Gastrocnemius medialis (tissue), 4 donors: Measurements from ENCODE around the gene TIMM8B. TPM values are rescaled to one million over a fixed set of nuclear protein-coding genes. Genes with fewer than 3 reads are reported as not detected.

Source experiments
- ATAC-seq, 2 donors: fragments of 150-250 bp; one replicate each; pipeline ENCODE4 v1.9.1; 2016
- DNase-seq, 2 donors: peaks; one replicate each; pipeline ENCODE4 v3.0.0-alpha.2; 2019
- H3K27ac ChIP-seq, 4 donors: fragments of 200-600 bp; sonication (generic); 1 replicate in 1 of 4; 2 replicates in 3 of 4; pipeline ENCODE4 v1.5.1; 2016 to 2018; ENCODE audit warnings: mild to moderate bottlenecking in 2 of 4, moderate library complexity in 1 of 4
- H3K27me3 ChIP-seq, 3 donors: fragments of 200-600 bp; sonication (generic) in 2 of 3; 1 replicate in 1 of 3; 2 replicates in 2 of 3; pipeline versions ENCODE4 v1.5.1 to v1.6.0; 2016 to 2019; ENCODE audit warnings: mild to moderate bottlenecking in 1 of 3, moderate library complexity in 1 of 3
- H3K36me3 ChIP-seq, 2 donors: fragments of 200-600 bp; sonication (generic) in 1 of 2; one replicate each; pipeline ENCODE4 v1.5.1; 2017 to 2018
- H3K4me1 ChIP-seq, 2 donors: fragments of 200-600 bp; sonication (generic) in 1 of 2; one replicate each; pipeline ENCODE4 v1.5.1; 2016 to 2017; ENCODE audit warnings: mild to moderate bottlenecking in 2 of 2
- H3K4me3 ChIP-seq, 4 donors: fragments of 200-600 bp; sonication (generic) in 3 of 4; 1 replicate in 1 of 4; 2 replicates in 3 of 4; pipeline ENCODE4 v1.5.1; 2016 to 2019; ENCODE audit warnings: mild to moderate bottlenecking in 2 of 4
- H3K9me3 ChIP-seq, 3 donors: fragments of 200-600 bp; sonication (generic) in 2 of 3; 1 replicate in 1 of 3; 2 replicates in 2 of 3; pipeline ENCODE4 v1.5.1; 2016 to 2019
- CTCF ChIP-seq, 5 experiments: fragments of 450-650 bp in 3 of 5; fragments of 200-600 bp in 2 of 5; sonication (generic) in 2 of 5; IDR thresholded peaks in 4 of 5; conservative IDR thresholded peaks in 1 of 5; 1 replicate in 4 of 5; 2 replicates in 1 of 5; pipeline ENCODE4 v1.5.1; 2016 to 2019; ENCODE audit warnings: antibody characterized with exemption in 5 of 5, mild to moderate bottlenecking in 3 of 5, moderate library complexity in 3 of 5
- POLR2A ChIP-seq, 2 donors: fragments of 450-650 bp; IDR thresholded peaks; one replicate each; pipeline ENCODE4 v1.6.1; 2017; ENCODE audit warnings: antibody characterized with exemption in 2 of 2, mild to moderate bottlenecking in 2 of 2, moderate library complexity in 2 of 2
- in situ Hi-C, 4 donors: fragments of 200-750 bp; cut with MboI; loops; one replicate each; pipeline versions ENCODE4 v1.15.0 to v1.8.0; 2017; ENCODE audit warnings: low sequenced_read_pairs in 4 of 4
- intact Hi-C: fragments of 100-400 bp; cut with DNase I; formaldehyde crosslinking; loops from one replicate; pipeline ENCODE4 v1.15.1; 2023; ENCODE audit warnings: low total_unique reads
- total RNA-seq, 4 donors: library from RNA; depleted of rRNA; stranded (reverse); fragments of >200 nt; gene quantifications; one replicate each; pipeline versions ENCODE4 v1.1.0 to v1.2.3, GENCODE V29; 2016

The TIMM8B gene
- 10 to 100 TPM; 60.3 to 93.2 (median 69.4) TPM for total RNA-seq

- TF ChIP-seq POLR2A (IDR thresholded peaks at IDR 0.05) = peak; percentile 86 to 92
- peak in 4 of 5 experiments; percentile 19 to 39 (median 33) for TF ChIP-seq CTCF (IDR thresholded peaks at IDR 0.05 in 4 of 5, conservative IDR thresholded peaks at IDR 0.05 in 1 of 5)
- in situ Hi-C loops = loop anchor here in 1 of 4 donors (10.0 kb wide), 1 partner anchor 212 kb away; the partner anchor contains the start of genes ALG9, CFAP68 and FDXACB1
- peak within 1 kb of the TSS; percentile 82 to 99 (median 90) for H3K4me3 ChIP-seq
Measured at GRCh38 chr11:112086422-112087191, at the start of gene TIMM8B, which contains the start of gene SDHD. Gene TIMM8B, minus strand, starts transcription at chr11:112086756. Its CDS starts 33 bp downstream, at chr11:112086723. Gene SDHD, plus strand, starts transcription at chr11:112086873. Its CDS starts 35 bp downstream, at chr11:112086908.

DNA sequence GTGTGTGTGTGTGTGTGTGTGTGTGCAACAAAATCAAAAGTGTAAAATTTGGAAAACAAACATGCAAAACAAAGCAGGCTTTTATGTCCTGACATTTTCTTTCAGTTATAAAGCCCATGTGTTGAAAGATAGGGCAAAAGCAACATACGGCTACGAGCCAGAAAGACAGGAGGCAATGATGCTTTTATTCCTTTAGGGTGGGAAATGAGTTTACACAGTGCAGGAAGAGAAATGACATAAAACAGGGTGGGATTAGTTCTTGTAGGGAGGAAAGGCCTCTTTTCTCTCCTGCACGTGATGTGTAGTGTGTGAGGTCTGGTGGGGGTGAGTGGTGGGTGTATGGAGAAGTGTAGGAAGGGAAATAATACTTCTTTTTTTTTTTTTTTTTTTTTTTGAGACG, 47.9 kb upstream of the TIMM8B start:
- TF ChIP-seq POLR2A (IDR thresholded peaks at IDR 0.05) (no peak), CTCF (IDR thresholded peaks at IDR 0.05 in 4 of 5, conservative IDR thresholded peaks at IDR 0.05 in 1 of 5) (no peak)
- Histone ChIP-seq H3K4me3 (no peak overlapping the region), H3K4me1 (peaks cover 0 to 14% of the 10 kb centered on the region in 2 donors), H3K9me3 (no peaks in the 10 kb centered on the region), H3K27ac (no peak overlapping the region), H3K27me3 (no peaks in the 10 kb centered on the region), H3K36me3 (no peaks in the 10 kb centered on the region)
- in situ Hi-C loops (no loop called here), intact Hi-C loops (loop anchor here (5.0 kb wide), 1 partner anchor 328 kb away; no protein-coding TSS in a partner anchor)
- ATAC-seq = no peak
- no peak for DNase-seq

More at GRCh38 chr11:112086422-112087191, at the start of gene TIMM8B, which contains the start of gene SDHD:
- Histone ChIP-seq H3K9me3 (no peaks in the 10 kb centered on the region), H3K27me3 (no peaks in the 10 kb centered on the region), H3K27ac (peak within 1 kb of the TSS; percentile 79 to 97 (median 90)), H3K36me3 (peaks cover 0 to 66% of the 10 kb centered on the region in 2 donors), H3K4me1 (peaks cover 49 to 66% of the 10 kb centered on the region in 2 donors)
- peak; percentile 94 to 96 for DNase-seq
- intact Hi-C loops = loop anchor here (5.0 to 10.0 kb wide), 4 partner anchors 59 to 1228 kb away; partner anchors contain the start of genes CFAP68, DIXDC1, DLAT and FDXACB1
- ATAC-seq = peak; percentile 96 to 97

DNA sequence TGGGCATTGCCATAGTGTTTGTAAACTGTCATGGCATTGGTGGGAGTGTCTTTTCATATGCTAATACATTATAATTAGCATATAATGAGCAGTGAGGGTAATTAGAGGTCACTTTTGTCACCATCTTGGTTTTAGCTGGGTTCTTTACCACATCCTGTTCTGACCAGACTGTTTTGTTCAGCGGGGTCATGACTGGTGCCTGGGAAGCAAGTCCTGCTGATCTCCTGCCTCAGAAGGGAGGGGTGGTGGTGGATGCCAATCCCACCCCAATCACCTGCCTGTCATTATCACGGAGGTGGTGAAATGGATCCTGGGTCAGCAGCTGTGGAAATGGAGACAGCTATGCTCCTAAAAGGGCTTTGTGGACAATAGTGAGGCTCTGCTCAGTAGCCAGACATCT, 46.2 kb upstream of the TIMM8B start:
- H3K4me1 ChIP-seq = peaks cover 0 to 22% of the 10 kb centered on the region in 2 donors
- no peaks in the 10 kb centered on the region for H3K27me3 ChIP-seq
- TF ChIP-seq CTCF (IDR thresholded peaks at IDR 0.05 in 4 of 5, conservative IDR thresholded peaks at IDR 0.05 in 1 of 5) (no peak), POLR2A (IDR thresholded peaks at IDR 0.05) (no peak)
- H3K36me3 ChIP-seq = no peaks in the 10 kb centered on the region
- no peak overlapping the region for H3K4me3 ChIP-seq
- H3K9me3 ChIP-seq = no peaks in the 10 kb centered on the region
- H3K27ac ChIP-seq = no peak overlapping the region
- in situ Hi-C loops (no loop called here), intact Hi-C loops (loop anchor here (5.0 kb wide), 1 partner anchor 330 kb away; no protein-coding TSS in a partner anchor)
- ATAC-seq = peak in 1 of 2 donors; percentile 19
- no peak for DNase-seq

DNA sequence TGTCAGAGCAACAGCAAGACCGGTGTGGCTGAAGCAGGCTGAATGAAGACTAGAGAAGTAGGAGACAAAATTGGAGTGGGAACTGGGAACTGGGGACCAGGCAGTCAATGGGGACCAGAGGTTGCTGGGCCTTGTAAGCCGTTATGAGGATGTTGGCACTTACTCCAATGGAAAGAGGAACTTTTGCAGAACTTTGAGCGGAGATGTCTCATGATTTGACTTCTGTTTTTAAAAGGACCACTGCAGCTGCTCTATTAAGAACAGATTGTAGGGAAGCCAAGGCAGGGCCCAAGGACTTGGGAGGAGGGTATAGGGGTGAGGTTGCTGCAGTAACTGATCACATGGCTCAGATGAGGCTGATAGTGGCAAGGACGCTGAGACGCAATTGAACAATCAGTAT, 43.1 kb upstream of the TIMM8B start:
- H3K27me3 ChIP-seq = no peaks in the 10 kb centered on the region
- no peak overlapping the region for H3K4me3 ChIP-seq
- peaks cover 0 to 22% of the 10 kb centered on the region in 2 donors for H3K4me1 ChIP-seq
- intact Hi-C loops (loop anchor here (5.0 kb wide), 1 partner anchor 333 kb away; no protein-coding TSS in a partner anchor), in situ Hi-C loops (no loop called here)
- H3K36me3 ChIP-seq = no peaks in the 10 kb centered on the region
- DNase-seq = peak; percentile 6 to 20
- TF ChIP-seq CTCF (IDR thresholded peaks at IDR 0.05 in 4 of 5, conservative IDR thresholded peaks at IDR 0.05 in 1 of 5) (no peak), POLR2A (IDR thresholded peaks at IDR 0.05) (no peak)
- ATAC-seq = no peak
- no peaks in the 10 kb centered on the region for H3K9me3 ChIP-seq
- no peak overlapping the region for H3K27ac ChIP-seq
